ENCODE results near the gene CHRNB2.

The CHRNB2 gene

GRCh38 chr1:154552036-154552435 lies 15.5 kb upstream of the CHRNB2 start:
- DNase-seq (ENCODE audit: low spot score) = no peak

DNA sequence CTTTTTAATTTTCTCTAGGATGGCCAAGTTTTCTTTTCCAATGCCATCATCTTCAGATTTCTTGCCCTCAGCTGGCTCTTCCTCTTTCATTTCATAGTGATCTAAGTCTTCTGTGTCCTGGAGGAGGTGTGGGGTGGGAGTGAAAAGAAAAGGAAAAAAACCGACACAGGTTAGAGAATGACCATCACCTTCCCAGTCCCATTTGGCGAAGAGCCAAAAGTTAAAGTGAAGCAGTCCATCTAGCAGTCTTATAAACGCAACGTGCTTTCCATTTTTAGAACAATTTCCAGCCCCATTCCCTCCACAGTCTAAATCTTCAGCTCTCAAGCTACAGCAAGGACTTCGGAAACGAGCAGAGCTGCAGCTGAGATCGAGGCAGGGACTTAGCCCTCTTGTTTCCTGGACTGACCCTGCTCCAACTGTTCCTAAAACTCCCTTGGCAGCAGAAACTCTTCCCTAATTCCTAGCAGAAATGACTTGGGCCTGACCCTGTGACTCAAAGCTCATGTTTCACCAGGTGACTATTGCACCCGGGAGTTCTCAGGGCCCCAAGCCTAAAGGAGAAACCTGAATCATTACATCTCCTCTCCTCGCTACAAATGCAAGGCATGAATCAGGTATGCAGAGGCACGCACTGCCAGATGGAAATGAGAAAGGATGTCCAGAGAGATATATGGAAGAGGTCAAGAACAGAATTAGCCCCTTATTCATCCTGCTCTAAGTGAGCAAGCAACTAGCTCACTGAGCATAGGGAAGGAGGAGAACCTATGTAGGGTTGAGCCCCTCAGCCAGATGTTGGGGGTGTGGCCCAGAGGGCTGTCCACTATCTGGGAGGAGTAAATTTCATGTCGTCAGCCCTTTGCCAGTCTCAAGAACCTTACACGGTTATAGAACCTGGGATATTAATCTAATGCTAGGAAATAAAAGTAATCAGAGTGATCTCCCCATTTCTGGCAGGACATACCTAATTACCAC lies 14.2 kb upstream of the CHRNB2 start:
- DNase-seq (ENCODE audit: low spot score) = peak; percentile 23

GRCh38 chr1:154556422-154556821 lies 11.2 kb upstream of the CHRNB2 start:
- DNase-seq (ENCODE audit: low spot score) = no peak

DNA sequence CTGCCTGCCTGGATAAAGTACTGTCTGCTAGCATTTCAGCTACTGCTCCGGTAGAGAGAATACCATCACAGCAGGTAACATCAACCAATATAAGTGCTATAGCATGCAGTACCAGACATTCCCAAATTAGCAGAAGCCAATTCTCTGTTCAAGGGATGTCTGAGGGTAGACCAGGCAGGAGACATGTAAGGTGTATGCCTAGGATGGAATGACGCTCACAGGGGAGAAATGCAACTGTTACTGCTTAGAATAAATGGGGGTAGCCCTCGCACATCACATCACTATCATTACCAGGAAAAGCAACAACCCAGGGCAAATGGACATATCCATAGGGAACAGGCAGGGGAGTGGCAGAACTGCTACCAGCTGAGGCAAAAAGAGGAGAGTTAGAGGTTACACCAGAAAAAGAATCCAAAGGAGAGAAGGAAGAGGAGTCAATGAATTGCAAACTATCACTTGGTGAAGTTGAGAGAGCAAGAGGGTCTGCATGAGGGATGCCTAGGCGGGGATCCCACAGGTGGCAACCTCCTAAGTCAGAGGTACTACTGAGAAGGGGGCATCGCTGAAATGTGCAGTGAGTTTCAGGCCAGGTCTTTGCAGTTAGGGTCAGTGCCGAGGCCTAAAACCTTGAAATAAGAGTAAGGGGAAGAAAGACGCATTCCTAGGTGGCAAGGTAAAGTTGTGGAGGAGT lies 10.2 kb upstream of the CHRNB2 start:
- no peak for DNase-seq (ENCODE audit: low spot score)

- DNase-seq (ENCODE audit: low spot score) = peak; percentile 20
These were observed 9.4 kb upstream of the CHRNB2 start, which contains the start of gene UBE2Q1 for GRCh38 chr1:154557939-154558719. UBE2Q1 (minus strand) TSS chr1:154558662; CDS start chr1:154558553, 109 bp downstream.

DNA sequence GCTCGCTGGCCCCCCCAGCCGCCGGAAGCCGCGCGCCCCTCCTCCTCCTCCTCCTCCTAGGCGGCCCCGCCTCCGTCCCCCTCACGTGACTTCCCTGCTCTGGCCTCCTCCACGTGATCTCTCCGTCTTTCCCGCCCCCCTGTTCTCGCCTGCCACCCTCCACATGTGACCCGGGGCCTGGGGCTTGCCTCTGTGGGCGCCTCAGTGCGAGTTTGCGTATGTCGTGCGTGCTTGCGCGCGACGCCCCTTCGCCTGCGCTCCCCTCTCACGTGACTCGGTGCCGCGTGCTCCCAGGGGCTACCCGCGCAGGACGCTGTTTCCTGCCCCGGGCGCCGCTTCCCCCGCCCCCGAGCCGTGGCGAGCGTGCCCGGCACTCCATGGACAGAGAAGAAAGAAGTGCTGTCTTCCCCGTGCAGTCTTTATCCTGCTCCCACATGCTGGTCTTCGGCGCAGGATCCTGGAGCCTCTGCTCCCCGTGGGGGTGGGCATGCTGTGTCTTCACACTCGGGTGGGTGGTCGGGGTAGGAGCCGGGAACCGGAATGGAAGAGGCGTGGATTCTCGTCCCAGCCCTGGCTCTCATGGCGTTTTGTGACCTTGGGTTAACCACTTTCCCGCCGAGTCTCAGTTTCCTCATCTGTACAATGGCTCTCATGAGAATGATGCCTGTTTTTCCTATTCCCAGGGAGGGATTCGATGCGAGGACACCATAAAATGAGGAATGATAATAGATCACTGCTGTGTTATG lies 8.7 kb upstream of the CHRNB2 start:
- DNase-seq (ENCODE audit: low spot score) = peak; percentile 91

GRCh38 chr1:154559466-154560044 lies 8.0 kb upstream of the CHRNB2 start:
- DNase-seq (ENCODE audit: low spot score) = peak; percentile 87

DNA sequence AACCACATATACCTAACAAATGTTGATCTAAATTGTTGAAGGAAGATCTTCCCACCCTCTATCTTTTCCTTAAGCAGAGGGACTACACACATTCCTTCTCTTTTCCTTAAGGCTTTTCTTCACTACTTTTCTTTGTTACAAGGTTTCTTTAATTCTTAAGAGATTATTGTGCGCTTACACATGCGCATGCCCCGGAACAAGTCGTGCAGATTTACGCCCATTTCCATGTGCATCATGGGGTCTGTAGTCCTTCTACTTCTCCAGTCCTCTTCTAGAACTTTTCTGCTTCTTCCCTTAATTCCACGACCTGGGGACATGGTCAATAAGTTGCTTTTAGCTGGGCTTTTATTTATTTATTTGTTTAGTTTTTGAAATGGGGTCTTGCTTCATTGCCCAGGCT lies 1.7 kb upstream of the CHRNB2 start:
- DNase-seq (ENCODE audit: low spot score) = no peak

DNA sequence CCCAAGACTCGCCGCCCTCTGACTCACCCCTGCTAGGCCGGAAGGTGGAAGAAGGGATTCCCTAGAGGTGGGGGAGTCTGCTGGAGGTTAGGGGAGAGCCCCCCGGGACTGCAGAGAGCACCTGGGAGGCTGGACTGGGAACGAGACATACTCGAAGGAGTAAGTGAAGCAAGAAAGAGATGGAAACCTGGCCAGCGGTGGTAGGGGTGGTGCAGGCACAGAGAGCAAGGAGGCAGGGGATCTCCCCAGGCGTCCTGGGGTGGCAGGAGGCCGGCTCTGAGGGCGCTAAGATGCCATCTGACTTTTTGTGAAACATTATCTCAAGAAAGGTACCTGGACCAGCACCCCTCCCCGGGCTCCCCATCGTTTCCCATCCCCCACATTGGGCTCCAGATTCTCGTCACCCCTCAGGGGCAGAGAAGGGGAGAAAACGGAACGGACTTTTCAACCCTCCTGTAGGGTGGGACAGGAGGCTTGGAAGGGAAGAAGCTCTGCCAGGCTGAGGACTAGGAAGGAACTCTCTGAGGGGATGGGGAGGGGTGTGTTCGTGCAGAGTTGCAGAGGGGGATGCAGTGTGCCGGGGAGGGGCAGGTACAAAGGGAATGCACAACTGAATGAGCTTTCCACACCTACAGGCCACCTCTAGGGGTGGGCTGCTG lies 708 bp downstream of the CHRNB2 start:
- DNase-seq (ENCODE audit: low spot score) = no peak

- no peak for DNase-seq (ENCODE audit: low spot score)
These were observed 3.8 kb downstream of the CHRNB2 start for GRCh38 chr1:154571244-154571963.

- no peak for DNase-seq (ENCODE audit: low spot score)
These were observed 4.3 kb downstream of the CHRNB2 start for GRCh38 chr1:154571964-154572288.

DNA sequence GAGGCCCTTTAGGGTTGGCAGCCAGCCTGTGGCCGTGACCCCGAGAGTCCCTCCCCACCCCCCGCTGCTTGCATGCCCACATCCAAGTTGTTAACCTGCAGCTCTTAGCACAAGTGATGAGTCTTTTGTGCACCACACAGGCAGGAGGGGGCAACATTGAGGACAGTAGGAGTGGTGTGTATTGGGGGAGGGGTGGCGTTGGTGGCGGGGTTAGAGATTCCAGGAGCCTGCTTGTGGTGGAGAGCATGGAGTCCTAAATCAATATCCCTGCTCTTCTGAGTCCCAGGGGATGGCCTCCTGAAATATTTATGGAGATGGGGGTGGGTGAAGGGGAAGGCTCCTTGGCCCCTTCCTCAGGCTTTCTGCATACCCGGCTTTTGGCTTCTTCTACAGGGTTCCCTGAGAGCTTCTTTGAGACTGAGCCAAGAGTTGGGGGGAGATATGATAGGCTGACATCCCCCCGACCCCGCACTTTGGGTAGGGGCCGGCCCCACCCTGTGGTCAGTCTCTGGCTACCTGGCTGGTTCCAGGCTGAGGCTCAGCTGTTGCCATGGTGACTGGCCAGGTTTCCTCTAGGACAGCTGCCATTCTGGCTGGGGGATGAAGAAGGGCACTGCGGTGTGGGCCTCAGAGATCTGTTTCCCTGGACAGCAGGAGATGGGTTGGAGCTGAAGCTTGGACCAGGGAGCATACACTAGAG lies 5.0 kb downstream of the CHRNB2 start:
- no peak for DNase-seq (ENCODE audit: low spot score)

DNA sequence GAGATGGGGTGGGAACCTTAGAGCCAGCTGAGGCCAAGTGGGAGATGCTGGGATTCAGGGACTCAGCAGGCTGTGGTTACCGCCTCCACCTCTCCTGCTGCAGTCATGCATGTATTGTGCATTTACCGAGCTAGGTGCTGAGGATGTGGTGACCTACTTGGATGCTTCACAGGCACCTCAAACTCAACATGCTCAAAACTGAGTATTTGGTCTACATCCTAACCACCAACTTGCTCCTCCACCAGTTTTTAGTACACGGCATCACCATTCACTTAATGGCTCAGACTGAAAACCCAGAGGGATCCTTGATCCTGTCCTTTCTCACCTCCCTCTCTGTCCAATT lies 5.6 kb downstream of the CHRNB2 start:
- DNase-seq (ENCODE audit: low spot score) = no peak

DNA sequence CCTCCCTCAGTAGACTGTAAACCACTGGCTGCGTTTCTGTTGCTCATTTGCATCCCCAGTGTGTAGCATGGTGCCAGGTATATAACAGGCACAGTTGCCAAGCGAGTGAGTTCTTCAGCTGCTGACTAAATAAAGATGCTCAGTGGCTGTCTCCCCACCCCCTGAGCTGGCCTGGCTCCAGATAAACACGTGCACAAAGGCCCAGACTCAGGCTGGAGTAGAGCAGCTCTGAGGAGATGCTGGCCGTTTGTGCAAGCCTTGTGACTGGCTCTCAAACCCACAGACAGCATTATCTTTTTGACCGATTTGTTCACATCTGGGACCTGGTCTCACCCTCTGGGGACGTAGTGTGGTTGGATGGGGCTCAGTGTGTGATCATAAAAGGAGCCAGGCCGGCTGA lies 7.1 kb downstream of the CHRNB2 start:
- no peak for DNase-seq (ENCODE audit: low spot score)

- DNase-seq (ENCODE audit: low spot score) = no peak
These were observed 7.8 kb downstream of the CHRNB2 start for GRCh38 chr1:154575147-154575927.

- no peak for DNase-seq (ENCODE audit: low spot score)
These were observed 8.5 kb downstream of the CHRNB2 start for GRCh38 chr1:154575951-154576566.

- no peak for DNase-seq (ENCODE audit: low spot score)
These were observed 9.9 kb downstream of the CHRNB2 start for GRCh38 chr1:154577346-154578057.

DNA sequence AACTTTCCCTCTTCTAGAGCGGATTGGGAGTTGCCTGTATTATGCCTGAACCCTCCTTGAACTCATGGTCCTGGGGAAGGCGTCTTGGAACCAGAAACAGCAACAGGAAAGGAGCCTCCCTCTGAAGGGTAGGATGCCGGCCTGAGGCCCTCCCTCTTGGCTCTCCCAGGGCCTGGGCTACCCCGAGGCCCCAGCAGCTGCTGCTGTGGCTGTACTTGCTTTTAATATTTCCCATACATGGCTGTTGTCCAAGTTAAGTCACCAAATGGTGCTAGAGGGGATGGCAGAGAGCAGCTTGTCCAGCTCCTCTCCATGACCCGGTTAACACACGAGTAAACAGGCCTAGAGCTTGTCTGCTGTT lies 10.5 kb downstream of the CHRNB2 start:
- no peak for DNase-seq (ENCODE audit: low spot score)

Measured in hematopoietic multipotent progenitor cell treated with erythropoietin and hydrocortisone succinate and interleukin-3 and kit ligand, for 15 days (in vitro differentiated cells).